Hypothalamus (tissue), 51 donors: Measurements from ENCODE around the gene STXBP6.

ENCODE experiments used
- DNase-seq, 51 donors: peaks; one replicate each; lab custom pipeline; 2025; lab: John Stamatoyannopoulos, UW

The STXBP6 gene

GRCh38 chr14:25019892-25020291 is 30.1 kb downstream of the STXBP6 start:
- no peak for DNase-seq

- DNase-seq: no peak
Measured at GRCh38 chr14:25017562-25017961, 32.4 kb downstream of the STXBP6 start.

GRCh38 chr14:25015761-25016160 is 34.2 kb downstream of the STXBP6 start:
- no peak for DNase-seq

GRCh38 chr14:25014440-25014839 is 35.5 kb downstream of the STXBP6 start:
- DNase-seq: no peak

- DNase-seq: no peak
Measured at GRCh38 chr14:25011095-25011494, 38.9 kb downstream of the STXBP6 start.

GRCh38 chr14:25010471-25010870 is 39.5 kb downstream of the STXBP6 start:
- DNase-seq: no peak

GRCh38 chr14:25009891-25010290 is 40.1 kb downstream of the STXBP6 start:
- no peak for DNase-seq

GRCh38 chr14:25007832-25008231 is 42.1 kb downstream of the STXBP6 start:
- DNase-seq: peak in 10 of 51 donors; percentile 1 to 32 (median 13)

- peak in 1 of 51 donors; percentile 16 for DNase-seq
Measured at GRCh38 chr14:25006961-25007795, 42.8 kb downstream of the STXBP6 start.

- DNase-seq: no peak
Measured at GRCh38 chr14:25006031-25006430, 43.9 kb downstream of the STXBP6 start.

GRCh38 chr14:25004389-25004809 is 45.5 kb downstream of the STXBP6 start:
- no peak for DNase-seq

- no peak for DNase-seq
Measured at GRCh38 chr14:25003537-25003936, 46.4 kb downstream of the STXBP6 start.

- no peak for DNase-seq
Measured at GRCh38 chr14:25001601-25002000, 48.3 kb downstream of the STXBP6 start.

- DNase-seq: no peak
Measured at GRCh38 chr14:25001156-25001555, 48.8 kb downstream of the STXBP6 start.

GRCh38 chr14:24999157-24999556 is 50.8 kb downstream of the STXBP6 start:
- no peak for DNase-seq

- no peak for DNase-seq
Measured at GRCh38 chr14:24996930-24997725, 52.8 kb downstream of the STXBP6 start.

- no peak for DNase-seq
Measured at GRCh38 chr14:24995016-24995415, 54.9 kb downstream of the STXBP6 start.

- no peak for DNase-seq
Measured at GRCh38 chr14:24993631-24994030, 56.3 kb downstream of the STXBP6 start.

- DNase-seq: no peak
Measured at GRCh38 chr14:24992624-24993360, 57.2 kb downstream of the STXBP6 start.

- no peak for DNase-seq
Measured at GRCh38 chr14:24991821-24992220, 58.1 kb downstream of the STXBP6 start.

- DNase-seq: no peak
Measured at GRCh38 chr14:24991288-24991687, 58.7 kb downstream of the STXBP6 start.
